Adipocyte (in vitro differentiated cells): ENCODE results near the gene USP12.
A peak's percentile ranks its signal among the peaks of the same experiment; 100 is the strongest.

Experiments used
- DNase-seq: peaks from one replicate; pipeline ENCODE4 v3.0.0-alpha.2; 2015; ENCODE audit warnings: low read depth
- H3K27me3 ChIP-seq: replicated peaks from 2 replicates; pipeline ENCODE4 v1.7.0; 2013; ENCODE audit warnings: mild to moderate bottlenecking, low read length, moderate library complexity; ENCODE audit not compliant: control insufficient read depth, insufficient read depth
- H3K36me3 ChIP-seq: 2 replicates; pipeline ENCODE4 v1.7.0; 2013; ENCODE audit warnings: low read length, mild to moderate bottlenecking, moderate library complexity; ENCODE audit not compliant: control insufficient read depth, insufficient read depth, severe bottlenecking
- H3K4me1 ChIP-seq: 2 replicates; pipeline ENCODE4 v1.7.0; 2013; ENCODE audit warnings: mild to moderate bottlenecking, low read length, moderate library complexity; ENCODE audit not compliant: control insufficient read depth, insufficient read depth
- H3K4me3 ChIP-seq: 2 replicates; pipeline ENCODE4 v1.7.0; 2013; ENCODE audit warnings: mild to moderate bottlenecking, low read length, moderate library complexity
- H3K9ac ChIP-seq: 2 replicates; pipeline ENCODE4 v1.7.0; 2013; ENCODE audit warnings: mild to moderate bottlenecking, low read length, moderate library complexity
- H3K9me3 ChIP-seq: 2 replicates; pipeline ENCODE4 v1.7.0; 2013; ENCODE audit warnings: mild to moderate bottlenecking, low read length, moderate library complexity; ENCODE audit not compliant: control insufficient read depth

The USP12 gene

DNA sequence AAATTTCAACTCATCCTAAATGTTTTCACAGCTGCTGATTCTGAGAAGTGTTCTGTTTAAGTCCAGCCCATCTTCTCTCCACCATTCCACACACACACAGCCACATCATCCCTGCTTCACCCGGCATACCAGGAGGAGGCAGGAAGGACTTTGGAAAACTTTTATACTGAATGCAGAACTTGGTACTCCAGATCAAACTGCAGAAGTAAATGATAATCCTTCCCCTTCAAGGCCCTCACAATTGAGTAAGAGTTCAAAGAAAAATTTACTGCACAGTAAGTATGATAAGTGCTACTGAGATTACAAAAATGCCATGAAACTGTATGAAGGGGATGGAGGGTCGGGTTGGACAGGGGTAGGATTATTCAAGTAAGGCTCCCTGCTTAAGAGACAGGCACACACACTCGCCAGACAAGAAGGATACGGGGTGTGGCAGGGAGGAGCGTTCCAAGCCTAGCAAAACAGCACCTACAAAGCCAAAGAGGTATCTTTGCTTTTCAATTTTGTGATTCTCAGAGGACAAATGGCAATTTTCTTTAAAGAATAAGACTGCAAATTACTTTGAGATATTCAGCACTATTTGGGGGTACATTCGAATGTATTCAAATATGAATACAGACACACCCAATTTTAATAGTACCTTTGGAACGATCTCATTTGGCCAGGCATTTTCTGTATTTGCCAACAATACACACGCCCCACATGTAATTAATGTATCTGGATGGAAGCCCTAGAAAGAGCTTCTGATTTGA lies 2.5 kb downstream of the USP12 start:
- DNase-seq, result peak; percentile 29
- Histone ChIP-seq H3K27me3 (no peaks in the 10 kb centered on the region), H3K36me3 (no peaks in the 10 kb centered on the region), H3K9ac (peak overlapping the region; percentile 31), H3K4me1 (peaks cover 42% of the 10 kb centered on the region), H3K9me3 (no peaks in the 10 kb centered on the region), H3K4me3 (peak overlapping the region; percentile 92)

DNA sequence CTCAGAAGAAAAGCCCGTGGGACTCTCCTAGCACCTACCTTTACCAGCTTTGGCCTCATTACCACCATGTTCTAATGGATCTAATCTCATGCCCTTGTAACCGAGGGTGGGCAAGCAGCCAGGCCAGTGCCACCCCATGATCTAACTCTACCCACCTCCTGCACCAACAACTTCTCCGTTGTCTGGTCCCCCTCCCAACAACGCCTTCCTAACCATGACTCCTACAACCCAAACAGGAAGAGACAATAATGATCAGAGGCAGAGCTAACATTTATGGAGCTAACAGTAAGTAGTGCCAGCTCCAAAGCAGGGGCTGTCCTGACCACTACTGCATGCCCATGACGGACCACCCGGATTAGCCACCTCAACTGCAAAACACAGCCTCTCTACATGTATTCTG lies 3.5 kb downstream of the USP12 start:
- H3K4me3 ChIP-seq, result no peak overlapping the region
- no peaks in the 10 kb centered on the region for H3K9me3 ChIP-seq
- no peaks in the 10 kb centered on the region for H3K27me3 ChIP-seq
- peaks cover 42% of the 10 kb centered on the region for H3K4me1 ChIP-seq
- no peak overlapping the region for H3K9ac ChIP-seq
- no peak for DNase-seq
- H3K36me3 ChIP-seq, result no peaks in the 10 kb centered on the region

DNA sequence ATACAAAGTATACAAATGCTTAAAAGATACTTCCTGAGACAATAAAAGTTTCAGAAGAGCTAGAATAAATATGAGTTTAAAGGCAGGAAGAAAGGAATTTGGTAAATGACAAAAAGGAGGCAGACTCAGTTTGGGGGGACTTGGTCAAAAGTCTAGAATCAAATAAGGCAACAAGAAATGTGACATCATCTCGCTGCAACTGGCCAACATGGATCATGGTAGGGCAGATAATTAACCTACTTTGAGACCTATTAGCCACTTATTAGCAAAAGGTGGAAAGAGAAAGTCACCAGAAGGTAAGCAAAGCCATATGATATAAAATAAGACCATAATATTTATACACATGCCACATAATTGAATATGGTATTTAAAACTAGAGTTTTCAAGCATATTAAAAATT lies 5.3 kb downstream of the USP12 start:
- H3K4me1 ChIP-seq, result peaks cover 47% of the 10 kb centered on the region
- DNase-seq, result no peak
- H3K9me3 ChIP-seq, result no peaks in the 10 kb centered on the region
- no peak overlapping the region for H3K4me3 ChIP-seq
- H3K36me3 ChIP-seq, result no peaks in the 10 kb centered on the region
- no peak overlapping the region for H3K9ac ChIP-seq
- H3K27me3 ChIP-seq, result no peaks in the 10 kb centered on the region

DNA sequence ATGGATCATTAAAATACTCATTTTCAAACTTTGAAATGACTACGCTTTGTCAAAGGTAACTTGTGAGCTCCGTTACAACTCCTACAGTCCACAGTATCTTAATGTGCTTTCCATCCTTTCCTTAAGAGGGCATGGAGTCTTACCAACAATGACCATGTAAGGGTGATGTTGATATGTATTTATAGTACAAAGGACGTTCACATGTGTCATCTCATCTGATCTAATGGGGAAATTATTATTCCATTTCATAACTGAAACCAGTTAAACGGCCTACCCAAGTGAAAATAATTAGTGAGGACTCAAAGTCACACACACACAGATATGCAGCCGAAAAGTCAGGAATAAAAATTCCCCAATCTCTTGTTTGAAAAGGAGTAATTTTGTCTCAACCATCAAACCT lies 9.6 kb downstream of the USP12 start:
- no peaks in the 10 kb centered on the region for H3K27me3 ChIP-seq

DNA sequence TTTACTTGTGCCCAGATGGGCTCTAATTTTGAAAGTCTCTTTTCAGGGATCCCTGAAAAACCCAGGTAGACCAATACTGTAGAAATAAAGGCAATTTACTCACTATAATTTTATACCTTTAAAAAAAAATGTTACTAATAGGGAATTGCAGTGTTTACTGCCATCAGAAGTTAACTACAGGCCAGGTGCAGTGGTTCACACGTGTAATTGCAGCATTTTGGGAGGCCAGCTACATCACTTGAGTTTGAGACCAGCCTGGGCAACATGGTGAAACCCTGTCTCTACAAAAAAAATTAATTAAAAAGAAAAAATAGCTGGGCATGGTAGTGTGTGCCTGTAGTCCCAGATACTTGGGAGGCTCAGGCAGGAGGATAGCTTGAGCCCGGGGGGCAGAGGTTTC lies 10.2 kb downstream of the USP12 start:
- no peaks in the 10 kb centered on the region for H3K36me3 ChIP-seq
- H3K9ac ChIP-seq, result no peak overlapping the region
- no peak overlapping the region for H3K4me3 ChIP-seq
- DNase-seq, result no peak
- no peaks in the 10 kb centered on the region for H3K27me3 ChIP-seq
- peaks cover 15% of the 10 kb centered on the region for H3K4me1 ChIP-seq
- H3K9me3 ChIP-seq, result no peaks in the 10 kb centered on the region

More for the DNA sequence above, 9.6 kb downstream of the USP12 start:
- no peaks in the 10 kb centered on the region for H3K9me3 ChIP-seq
- no peaks in the 10 kb centered on the region for H3K36me3 ChIP-seq
- no peak overlapping the region for H3K4me3 ChIP-seq
- DNase-seq, result no peak
- H3K4me1 ChIP-seq, result peaks cover 19% of the 10 kb centered on the region
- no peak overlapping the region for H3K9ac ChIP-seq

- Histone ChIP-seq H3K9me3 (no peaks in the 10 kb centered on the region), H3K9ac (no peak overlapping the region), H3K4me3 (no peak overlapping the region), H3K27me3 (no peaks in the 10 kb centered on the region), H3K4me1 (peaks cover 10% of the 10 kb centered on the region), H3K36me3 (no peaks in the 10 kb centered on the region)
- no peak for DNase-seq
These were observed 10.8 kb downstream of the USP12 start for GRCh38 chr13:27160657-27161295.

GRCh38 chr13:27159806-27160563 lies 11.6 kb downstream of the USP12 start:
- no peaks in the 10 kb centered on the region for H3K36me3 ChIP-seq
- H3K9me3 ChIP-seq, result no peaks in the 10 kb centered on the region
- H3K4me3 ChIP-seq, result no peak overlapping the region
- DNase-seq, result no peak
- no peaks in the 10 kb centered on the region for H3K27me3 ChIP-seq
- no peak overlapping the region for H3K9ac ChIP-seq
- H3K4me1 ChIP-seq, result peaks cover 10% of the 10 kb centered on the region

DNA sequence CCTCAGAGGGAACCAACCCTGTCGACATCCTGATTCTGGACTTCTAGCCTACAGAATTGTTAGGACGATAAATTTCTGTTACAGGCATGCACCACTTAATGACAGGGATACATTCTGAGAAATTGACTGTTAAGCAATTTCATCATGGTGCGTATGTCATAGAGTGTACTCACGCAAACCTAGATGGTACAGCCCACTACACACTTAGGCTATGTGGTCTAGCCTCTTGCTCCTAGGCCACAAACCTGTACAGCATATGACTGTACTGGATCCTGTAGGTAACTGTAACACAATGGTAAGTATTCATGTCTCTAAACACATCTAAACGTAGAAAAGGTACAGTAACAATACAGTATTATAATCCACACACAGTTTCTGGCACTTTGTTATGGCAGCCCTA lies 13.3 kb downstream of the USP12 start:
- peaks cover 10% of the 10 kb centered on the region for H3K4me1 ChIP-seq
- H3K36me3 ChIP-seq, result no peaks in the 10 kb centered on the region
- H3K9ac ChIP-seq, result no peak overlapping the region
- H3K9me3 ChIP-seq, result no peaks in the 10 kb centered on the region
- no peak for DNase-seq
- H3K27me3 ChIP-seq, result no peaks in the 10 kb centered on the region
- no peak overlapping the region for H3K4me3 ChIP-seq

DNA sequence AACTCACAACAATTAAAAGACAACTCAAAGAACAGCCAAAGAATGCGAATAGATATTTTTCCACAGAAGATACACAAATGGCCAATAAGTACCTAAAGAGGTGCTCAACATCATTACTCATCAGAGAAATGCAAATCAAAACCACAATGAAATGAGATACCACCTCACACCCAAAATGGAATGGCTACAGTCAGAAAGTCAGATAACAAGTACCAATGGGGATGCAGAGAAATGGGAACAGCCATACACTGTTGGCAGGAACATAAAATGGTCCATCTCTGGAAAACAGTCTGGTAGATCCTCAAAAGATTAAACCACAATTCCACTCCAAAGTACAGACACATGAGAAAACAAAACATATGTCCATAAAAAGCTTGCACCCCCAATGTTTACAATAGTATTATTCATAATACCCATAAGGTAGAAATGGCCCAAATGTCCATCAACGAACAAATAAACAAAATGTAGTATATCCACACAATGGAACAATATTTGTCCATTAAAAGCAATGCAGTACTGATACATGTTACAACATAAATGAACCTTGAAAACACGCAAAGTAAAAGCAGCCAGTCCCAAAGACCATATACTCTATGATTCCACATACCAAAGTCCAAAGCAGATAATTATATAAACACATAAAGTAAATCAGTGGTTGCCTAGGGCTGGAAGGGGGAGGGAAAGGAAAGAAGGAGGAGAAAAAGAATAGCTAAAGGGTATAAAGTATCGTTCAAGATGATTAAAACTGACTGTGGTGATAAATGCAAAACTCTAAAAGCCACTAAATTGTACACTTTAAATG lies 19.6 kb downstream of the USP12 start:
- DNase-seq, result no peak
- H3K9me3 ChIP-seq, result no peaks in the 10 kb centered on the region
- H3K4me1 ChIP-seq, result no peaks in the 10 kb centered on the region
- no peaks in the 10 kb centered on the region for H3K36me3 ChIP-seq
- H3K4me3 ChIP-seq, result no peak overlapping the region
- no peak overlapping the region for H3K9ac ChIP-seq
- no peaks in the 10 kb centered on the region for H3K27me3 ChIP-seq

GRCh38 chr13:27149702-27150101 lies 21.9 kb downstream of the USP12 start:
- no peaks in the 10 kb centered on the region for H3K9me3 ChIP-seq
- no peaks in the 10 kb centered on the region for H3K4me1 ChIP-seq
- DNase-seq, result no peak
- no peaks in the 10 kb centered on the region for H3K27me3 ChIP-seq
- no peak overlapping the region for H3K9ac ChIP-seq
- no peak overlapping the region for H3K4me3 ChIP-seq
- no peaks in the 10 kb centered on the region for H3K36me3 ChIP-seq

DNA sequence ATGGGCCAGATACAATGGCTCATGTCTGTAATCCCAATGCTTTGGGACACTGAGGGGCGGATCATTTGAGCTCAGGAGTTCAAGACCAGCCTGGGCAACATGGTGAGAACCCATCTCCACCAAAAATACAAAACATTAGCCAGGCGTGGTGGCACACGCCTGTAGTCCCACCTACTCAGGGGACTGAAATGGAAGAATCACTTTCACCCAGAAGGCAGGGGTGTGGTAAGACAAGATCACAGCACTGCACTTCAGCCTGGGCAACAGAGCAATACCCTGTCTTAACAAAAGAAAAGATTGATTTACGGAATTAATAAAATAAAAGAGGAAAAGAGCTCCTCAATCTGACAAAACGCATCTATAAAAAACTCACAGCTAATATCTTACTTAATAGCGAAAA lies 22.7 kb downstream of the USP12 start:
- H3K27me3 ChIP-seq, result no peaks in the 10 kb centered on the region
- no peaks in the 10 kb centered on the region for H3K4me1 ChIP-seq
- DNase-seq, result no peak
- no peak overlapping the region for H3K9ac ChIP-seq
- H3K9me3 ChIP-seq, result no peaks in the 10 kb centered on the region
- no peak overlapping the region for H3K4me3 ChIP-seq
- H3K36me3 ChIP-seq, result no peaks in the 10 kb centered on the region
